ENCODE data around the gene SESN1. TPM values are rescaled to one million over a fixed set of nuclear protein-coding genes. Genes with fewer than 3 reads are reported as not detected.

SESN1 gene
- total RNA-seq, 4 donors from 2014 or later, result 54.2 to 117 (median 90.5) TPM

DNA sequence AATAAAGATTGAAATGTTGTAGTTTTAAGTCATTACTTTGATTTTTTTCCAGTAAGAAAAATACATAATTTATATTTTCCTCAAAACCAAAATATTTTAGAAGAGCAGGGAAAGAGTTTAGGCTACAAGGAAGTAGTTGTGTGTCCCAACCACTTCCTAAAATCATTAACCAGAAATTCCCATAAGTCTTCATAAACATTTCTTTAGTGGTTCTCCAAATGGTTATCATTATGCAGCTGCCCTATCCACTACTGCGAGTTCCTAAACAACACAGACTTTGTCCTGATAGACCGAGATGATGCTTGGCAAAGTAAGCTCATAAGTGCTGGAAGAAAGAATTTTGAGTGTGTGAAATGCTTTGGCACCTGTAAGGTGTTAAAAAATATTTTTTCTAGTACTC, 152.8 kb downstream of the SESN1 start:
- TF ChIP-seq, protein P1, sequence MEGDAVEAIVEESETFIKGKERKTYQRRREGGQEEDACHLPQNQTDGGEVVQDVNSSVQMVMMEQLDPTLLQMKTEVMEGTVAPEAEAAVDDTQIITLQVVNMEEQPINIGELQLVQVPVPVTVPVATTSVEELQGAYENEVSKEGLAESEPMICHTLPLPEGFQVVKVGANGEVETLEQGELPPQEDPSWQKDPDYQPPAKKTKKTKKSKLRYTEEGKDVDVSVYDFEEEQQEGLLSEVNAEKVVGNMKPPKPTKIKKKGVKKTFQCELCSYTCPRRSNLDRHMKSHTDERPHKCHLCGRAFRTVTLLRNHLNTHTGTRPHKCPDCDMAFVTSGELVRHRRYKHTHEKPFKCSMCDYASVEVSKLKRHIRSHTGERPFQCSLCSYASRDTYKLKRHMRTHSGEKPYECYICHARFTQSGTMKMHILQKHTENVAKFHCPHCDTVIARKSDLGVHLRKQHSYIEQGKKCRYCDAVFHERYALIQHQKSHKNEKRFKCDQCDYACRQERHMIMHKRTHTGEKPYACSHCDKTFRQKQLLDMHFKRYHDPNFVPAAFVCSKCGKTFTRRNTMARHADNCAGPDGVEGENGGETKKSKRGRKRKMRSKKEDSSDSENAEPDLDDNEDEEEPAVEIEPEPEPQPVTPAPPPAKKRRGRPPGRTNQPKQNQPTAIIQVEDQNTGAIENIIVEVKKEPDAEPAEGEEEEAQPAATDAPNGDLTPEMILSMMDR (IDR thresholded peaks at IDR 0.05), result no peak
- ATAC-seq (ENCODE audit: low FRiP score) (no peak), DNase-seq (ENCODE audit: low spot score) (no peak)

DNA sequence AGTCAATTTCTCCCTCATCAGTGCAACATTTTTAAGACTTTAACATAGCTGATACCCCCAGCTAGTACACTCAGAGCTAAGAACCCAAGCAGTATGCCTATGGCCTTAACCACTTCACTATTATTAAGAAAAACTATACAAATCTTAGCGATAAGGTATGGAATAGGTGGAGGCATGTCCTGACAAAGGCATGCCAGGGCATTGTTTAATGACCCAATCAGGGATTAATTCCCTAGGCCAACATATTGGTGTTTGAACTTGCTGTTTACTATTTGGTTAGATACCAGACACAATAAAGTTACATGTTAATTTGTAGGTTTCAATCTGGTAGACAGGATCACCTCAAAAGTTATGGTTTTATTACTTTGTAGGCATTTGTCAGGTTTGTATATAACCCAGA, 153.4 kb downstream of the SESN1 start:
- DNase-seq (ENCODE audit: low spot score) (no peak), ATAC-seq (ENCODE audit: low FRiP score) (no peak)
- TF ChIP-seq, protein P1 (IDR thresholded peaks at IDR 0.05), result no peak

DNA sequence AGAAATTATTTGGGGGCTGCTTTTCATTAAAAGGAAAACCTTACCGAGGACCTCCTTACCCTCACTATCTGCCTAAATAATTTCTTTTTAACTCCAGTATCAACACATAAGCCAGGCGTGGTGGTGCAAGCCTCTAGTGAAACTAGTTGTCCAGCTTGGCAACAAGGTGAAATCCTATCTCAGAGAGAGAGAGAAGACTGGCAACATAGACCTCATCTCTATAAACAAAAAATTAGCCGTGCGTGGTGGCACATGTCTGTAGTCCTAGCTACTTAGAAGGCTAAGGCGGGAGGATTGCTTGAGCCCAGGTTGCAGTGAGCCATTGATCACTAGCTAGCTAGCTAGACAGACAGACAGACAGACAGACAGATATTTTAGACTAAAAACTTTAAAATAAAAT, 153.9 kb downstream of the SESN1 start:
- DNase-seq (ENCODE audit: low spot score) (no peak), ATAC-seq (ENCODE audit: low FRiP score) (no peak)
- TF ChIP-seq, protein P1 (IDR thresholded peaks at IDR 0.05), result no peak

DNA sequence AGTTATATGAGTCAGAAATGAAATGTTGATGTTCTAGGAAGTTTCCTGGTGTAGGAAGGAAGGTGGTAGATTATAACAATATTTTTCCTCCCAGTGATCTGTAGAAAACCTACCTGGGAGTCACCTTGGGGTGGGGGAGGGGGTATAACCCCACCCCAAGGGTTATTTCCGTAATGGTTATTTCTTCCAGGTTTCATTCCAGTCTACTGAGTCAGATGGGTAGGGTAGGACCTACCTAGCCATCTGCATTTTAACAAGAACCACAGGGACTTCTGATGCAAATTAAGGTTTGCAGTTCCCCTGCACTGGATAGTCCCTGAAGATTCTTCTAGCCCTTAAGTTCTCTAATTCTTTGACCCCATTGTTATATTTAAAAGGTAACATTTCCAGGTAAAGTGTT, 157.5 kb downstream of the SESN1 start:
- ATAC-seq (ENCODE audit: low FRiP score) (no peak), DNase-seq (ENCODE audit: low spot score) (no peak)
- TF ChIP-seq, protein P1 (IDR thresholded peaks at IDR 0.05), result no peak

Small RNA genes lying within 50 kb of the gene (small RNA-seq; reads per million reads assigned to genes)
- not detected for gene RNU6-653P

Other genes with a start within 250 kb of the SESN1 start
- gene ARMC2, start 246.4 kb downstream of the SESN1 start, total RNA-seq, result 10 to 100 TPM in 1 of 4 donors, 1 to 10 TPM in 3; 2.2 to 15.3 (median 7.8) TPM
- 10 to 100 TPM in 3 of 4 donors, 1 to 10 TPM in 1; 7.8 to 25.6 (median 19.6) TPM for gene CEP57L1, start 661 bp upstream of the SESN1 start, total RNA-seq